IMR-90 (cell line): ENCODE measurements around the gene MOB3B. TPM values are rescaled to one million over a fixed set of nuclear protein-coding genes. Genes with fewer than 3 reads are reported as not detected.

ENCODE experiments used
- ATAC-seq: fragments of 200-7000 bp; cut with Tn5 transposase; 2 replicates; pipeline ENCODE4 v1.9.1; 2020; ENCODE audit warnings: low read depth, mild to moderate bottlenecking, moderate library complexity
- BruUV-seq: library from RNA; stranded (reverse); fragments of 400-500 nt; replicated peaks from 2 replicates; lab custom pipeline; 2021; lab: Mats Ljungman, UMichigan
- CTCF ChIA-PET: fragments of 300-600 bp; formaldehyde crosslinking; extraction: SDS; loops from one replicate; lab custom pipeline; 2021; ENCODE audit warnings: antibody characterized with exemption; lab: Yijun Ruan, JAX
- POLR2A ChIA-PET: fragments of 300-600 bp; sonication (Branson Sonifier 250); formaldehyde crosslinking; loops from one replicate; lab custom pipeline; 2022; ENCODE audit warnings: antibody characterized with exemption; ENCODE audit not compliant: unreplicated experiment; lab: Charles Lee
- DNase-seq: peaks from one replicate; pipeline ENCODE4 v3.0.0; 2013
- H2AFZ ChIP-seq: replicated peaks from 2 replicates; pipeline ENCODE3; 2013; ENCODE audit warnings: low read length, mild to moderate bottlenecking; ENCODE audit not compliant: poor library complexity
- H2AK5ac ChIP-seq: 2 replicates; pipeline ENCODE4 v1.6.1; 2013; ENCODE audit warnings: low read depth, low read length, inconsistent platforms
- H2AK9ac ChIP-seq: replicated peaks from 2 replicates; pipeline ENCODE3; 2013; ENCODE audit warnings: mild to moderate bottlenecking, low read depth, low read length, moderate library complexity; ENCODE audit not compliant: poor library complexity
- H2BK120ac ChIP-seq: 2 replicates; pipeline ENCODE4 v1.6.1; 2013; ENCODE audit warnings: low read depth, low read length, inconsistent platforms
- H2BK15ac ChIP-seq: 3 replicates; pipeline ENCODE4 v1.6.1; 2013; ENCODE audit warnings: low read depth, low read length, inconsistent platforms
- H2BK20ac ChIP-seq: 2 replicates; pipeline ENCODE4 v1.6.1; 2013; ENCODE audit warnings: low read depth, mild to moderate bottlenecking, inconsistent platforms, low read length, moderate library complexity
- H2BK5ac ChIP-seq: 2 replicates; pipeline ENCODE4 v1.6.1; 2013; ENCODE audit warnings: mild to moderate bottlenecking, low read depth, low read length, inconsistent platforms; ENCODE audit not compliant: poor library complexity, severe bottlenecking
- H3K14ac ChIP-seq: replicated peaks from 2 replicates; pipeline ENCODE4 v1.6.1; 2013; ENCODE audit warnings: low read depth, low read length, inconsistent platforms
- H3K18ac ChIP-seq: 2 replicates; pipeline ENCODE4 v1.6.1; 2013; ENCODE audit warnings: low read depth, low read length, control low read depth
- H3K23ac ChIP-seq: 2 replicates; pipeline ENCODE4 v1.6.1; 2013; ENCODE audit warnings: low read depth, low read length, inconsistent platforms
- H3K27ac ChIP-seq: 2 replicates; pipeline ENCODE4 v1.5.1; 2013; ENCODE audit warnings: mild to moderate bottlenecking, control low read depth, low read length; ENCODE audit not compliant: insufficient read depth
- H3K27me3 ChIP-seq: 2 replicates; pipeline ENCODE4 v1.6.1; 2013; ENCODE audit warnings: low read length; ENCODE audit not compliant: control insufficient read depth, insufficient read depth
- H3K36me3 ChIP-seq: 2 replicates; pipeline ENCODE4 v1.6.1; 2013; ENCODE audit warnings: low read length, mixed read lengths; ENCODE audit not compliant: control insufficient read depth, insufficient read depth
- H3K4ac ChIP-seq: 2 replicates; pipeline ENCODE4 v1.6.1; 2013; ENCODE audit warnings: low read depth, low read length, inconsistent platforms
- H3K4me1 ChIP-seq: 2 replicates; pipeline ENCODE4 v1.6.1; 2013; ENCODE audit warnings: low read length, mixed read lengths; ENCODE audit not compliant: control insufficient read depth, insufficient read depth
- H3K4me2 ChIP-seq: 2 replicates; pipeline ENCODE4 v1.6.1; 2013; ENCODE audit warnings: low read depth, mild to moderate bottlenecking, control low read depth, low read length, moderate library complexity
- H3K4me3 ChIP-seq: 2 replicates; pipeline ENCODE4 v1.5.1; 2013; ENCODE audit warnings: low read depth, mild to moderate bottlenecking, control low read depth, low read length, moderate library complexity; ENCODE audit not compliant: insufficient read depth
- H3K56ac ChIP-seq: 2 replicates; pipeline ENCODE4 v1.6.1; 2013; ENCODE audit warnings: low read length, inconsistent platforms; ENCODE audit not compliant: insufficient read depth; ENCODE audit errors: extremely low read depth
- H3K79me1 ChIP-seq, 2 experiments: 2 replicates each; pipeline ENCODE4 v1.6.1; 2013; ENCODE audit warnings: low read length in 2 of 2, inconsistent platforms in 1 of 2, low read depth in 1 of 2
- H3K9ac ChIP-seq: 2 replicates; pipeline ENCODE4 v1.6.1; 2013; ENCODE audit warnings: low read depth, low read length, control low read depth
- H3K9me1 ChIP-seq: 2 replicates; pipeline ENCODE4 v1.6.1; 2013; ENCODE audit warnings: low read length, inconsistent platforms; ENCODE audit not compliant: insufficient read depth
- H3K9me3 ChIP-seq: 2 replicates; pipeline ENCODE4 v1.6.1; 2013; ENCODE audit warnings: low read length; ENCODE audit not compliant: control insufficient read depth, insufficient read depth
- H4K20me1 ChIP-seq: 2 replicates; pipeline ENCODE4 v1.6.1; 2013; ENCODE audit warnings: low read length, inconsistent platforms; ENCODE audit not compliant: insufficient read depth
- H4K5ac ChIP-seq: 2 replicates; pipeline ENCODE4 v1.6.1; 2013; ENCODE audit warnings: mild to moderate bottlenecking, low read depth, low read length, control low read depth
- H4K8ac ChIP-seq, 2 experiments: 2 replicates each; pipeline ENCODE4 v1.6.1; 2013; ENCODE audit warnings: low read depth in 2 of 2, low read length in 2 of 2, control low read depth in 1 of 2, inconsistent platforms in 1 of 2
- H4K91ac ChIP-seq: 2 replicates; pipeline ENCODE4 v1.6.1; 2013; ENCODE audit warnings: low read depth, low read length, inconsistent platforms; ENCODE audit not compliant: insufficient read depth
- BHLHE40 ChIP-seq: fragments of 150-350 bp; IDR thresholded peaks from 2 replicates; pipeline ENCODE4 v1.6.1; 2016; ENCODE audit warnings: mild to moderate bottlenecking, low read depth, low read length
- CEBPB ChIP-seq: IDR thresholded peaks from 2 replicates; pipeline ENCODE4 v1.6.1; 2012; ENCODE audit warnings: low read depth, low read length, improper control_type of control experiment
- CHD1 ChIP-seq: IDR thresholded peaks from 2 replicates; pipeline ENCODE4 v1.6.1; 2012; ENCODE audit warnings: low read depth, low read length, improper control_type of control experiment
- FOS ChIP-seq: fragments of 150-350 bp; IDR thresholded peaks from 2 replicates; pipeline ENCODE4 v1.6.1; 2016; ENCODE audit warnings: low read depth, low read length
- MAFK ChIP-seq: IDR thresholded peaks from 2 replicates; pipeline ENCODE4 v1.6.1; 2012; ENCODE audit warnings: low read depth, low read length, improper control_type of control experiment
- MAZ ChIP-seq: IDR thresholded peaks from 2 replicates; pipeline ENCODE4 v1.6.1; 2012; ENCODE audit warnings: low read depth, mild to moderate bottlenecking, low read length, improper control_type of control experiment, moderate library complexity, borderline replicate concordance
- MXI1 ChIP-seq: IDR thresholded peaks from 2 replicates; pipeline ENCODE4 v1.6.1; 2012; ENCODE audit warnings: low read depth, mild to moderate bottlenecking, low read length, moderate library complexity, borderline replicate concordance
- NFE2L2 ChIP-seq: fragments of 150-350 bp; IDR thresholded peaks from 2 replicates; pipeline ENCODE4 v1.6.1; 2016; ENCODE audit warnings: low read depth, mild to moderate bottlenecking, low read length
- POLR2A ChIP-seq: IDR thresholded peaks from 2 replicates; pipeline ENCODE4 v1.6.1; 2012; ENCODE audit warnings: mild to moderate bottlenecking, low read depth, low read length
- RAD21 ChIP-seq: IDR thresholded peaks from 2 replicates; pipeline ENCODE4 v1.6.1; 2012; ENCODE audit warnings: low read length, improper control_type of control experiment
- RCOR1 ChIP-seq: IDR thresholded peaks from 2 replicates; pipeline ENCODE4 v1.6.1; 2012; ENCODE audit warnings: mild to moderate bottlenecking, low read length, improper control_type of control experiment; ENCODE audit not compliant: insufficient replicate concordance
- RFX5 ChIP-seq: IDR thresholded peaks from 2 replicates; pipeline ENCODE4 v1.8.0; 2012; ENCODE audit warnings: low read depth, mild to moderate bottlenecking, low read length, moderate library complexity
- SMC3 ChIP-seq: fragments of 150-350 bp; IDR thresholded peaks from 2 replicates; pipeline ENCODE4 v1.6.1; 2016; ENCODE audit warnings: low read depth, mild to moderate bottlenecking, antibody characterized with exemption, low read length, moderate library complexity
- dilution Hi-C: fragments of 300-500 bp; cut with HindIII; formaldehyde crosslinking; loops from one replicate; pipeline ENCODE4 v1.14.3; 2018; ENCODE audit warnings: low sequenced_read_pairs; ENCODE audit not compliant: unreplicated experiment
- in situ Hi-C: fragments of 300-500 bp; cut with MboI; formaldehyde crosslinking; loops from 3 replicates; pipeline ENCODE4 v1.14.3; 2019; ENCODE audit warnings: low sequenced_read_pairs, inconsistent platforms, mixed read lengths
- intact Hi-C: fragments of 100-400 bp; cut with micrococcal nuclease; formaldehyde crosslinking; loops from 2 replicates; pipeline ENCODE4 v1.10.0; 2022
- polyA plus RNA-seq, 3 experiments: library from polyadenylated mRNA; depleted of rRNA; stranded (reverse); fragments of >200 nt; gene quantifications; 2 replicates each; pipeline ENCODE4 v1.2.3, GENCODE V29; 2012; ENCODE audit warnings: low replicate concordance in 1 of 3
- total RNA-seq: library from RNA; depleted of rRNA; stranded (reverse); fragments of >200 nt; gene quantifications from 2 replicates; pipeline ENCODE4 v1.2.3, GENCODE V29; 2012
- TF ChIP-seq, protein P1 (sequence below): conservative IDR thresholded peaks from 2 replicates; pipeline ENCODE4 v1.5.1; 2012; ENCODE audit warnings: mild to moderate bottlenecking, low read depth, low read length, improper control_type of control experiment
- TF ChIP-seq, protein P2 (sequence below): fragments of 150-350 bp; IDR thresholded peaks from 2 replicates; pipeline ENCODE4 v1.6.1; 2016; ENCODE audit warnings: low read depth, mild to moderate bottlenecking, low read length, moderate library complexity, borderline replicate concordance
- TF ChIP-seq, protein P3 (sequence below): fragments of 150-350 bp; IDR thresholded peaks from 2 replicates; pipeline ENCODE4 v1.6.1; 2017; ENCODE audit warnings: mild to moderate bottlenecking, antibody characterized with exemption, low read length, low read depth

Gene MOB3B
- total and polyA plus RNA-seq, 2 of the 4 experiments (the other 2 are of a cell fraction): under 0.01 to 0.02 TPM

DNA sequence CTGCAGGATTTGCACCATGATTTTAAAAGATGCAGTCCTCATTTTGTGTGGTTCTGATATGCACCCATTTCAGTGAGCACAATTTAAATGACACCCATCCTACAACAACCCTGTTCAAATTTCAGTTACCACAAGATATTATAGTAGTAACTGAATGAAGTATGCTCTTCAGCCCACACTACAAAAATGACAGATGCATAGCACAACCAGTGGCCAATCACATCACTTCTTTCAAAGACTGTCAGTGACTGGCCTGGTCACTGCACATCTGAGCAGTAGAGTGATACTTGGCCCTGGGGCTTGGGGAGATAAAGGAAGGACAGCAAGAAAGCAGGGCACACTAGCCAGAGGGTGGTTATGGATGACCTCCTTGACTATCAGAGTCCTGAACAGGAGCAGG is 25.4 kb downstream of the MOB3B start:
- Histone ChIP-seq H3K18ac (no peak overlapping the region), H3K4ac (no peak overlapping the region), H2BK20ac (no peak overlapping the region), H3K9me3 (no peaks in the 10 kb centered on the region), H3K79me1 (no peaks in the 10 kb centered on the region), H2BK5ac (no peak overlapping the region), H2AK9ac (no peak overlapping the region), H3K4me3 (no peak overlapping the region), H4K5ac (no peak overlapping the region), H3K23ac (no peak overlapping the region), H2AK5ac (no peak overlapping the region), H3K9ac (no peak overlapping the region), H3K27me3 (peaks cover 2% of the 10 kb centered on the region; the same call in 1 of the 2 replicates), H3K56ac (no peak overlapping the region), H3K4me1 (no peaks in the 10 kb centered on the region), H3K9me1 (no peaks in the 10 kb centered on the region), H2BK15ac (no peak overlapping the region), H3K27ac (no peak overlapping the region), H4K8ac (no peak overlapping the region), H3K14ac (no peak overlapping the region), H2BK120ac (no peak overlapping the region), H2AFZ (no peak overlapping the region), H3K36me3 (no peaks in the 10 kb centered on the region), H3K4me2 (no peak overlapping the region), H4K91ac (no peak overlapping the region), H4K20me1 (no peaks in the 10 kb centered on the region)
- TF ChIP-seq CHD1 (no peak), NFE2L2 (no peak), POLR2A (no peak), CEBPB (no peak), RAD21 (no peak), MAZ (no peak), MXI1 (no peak), RCOR1 (no peak), BHLHE40 (no peak), FOS (no peak), RFX5 (no peak), MAFK (no peak), SMC3 (no peak)
- TF ChIP-seq, protein P1, sequence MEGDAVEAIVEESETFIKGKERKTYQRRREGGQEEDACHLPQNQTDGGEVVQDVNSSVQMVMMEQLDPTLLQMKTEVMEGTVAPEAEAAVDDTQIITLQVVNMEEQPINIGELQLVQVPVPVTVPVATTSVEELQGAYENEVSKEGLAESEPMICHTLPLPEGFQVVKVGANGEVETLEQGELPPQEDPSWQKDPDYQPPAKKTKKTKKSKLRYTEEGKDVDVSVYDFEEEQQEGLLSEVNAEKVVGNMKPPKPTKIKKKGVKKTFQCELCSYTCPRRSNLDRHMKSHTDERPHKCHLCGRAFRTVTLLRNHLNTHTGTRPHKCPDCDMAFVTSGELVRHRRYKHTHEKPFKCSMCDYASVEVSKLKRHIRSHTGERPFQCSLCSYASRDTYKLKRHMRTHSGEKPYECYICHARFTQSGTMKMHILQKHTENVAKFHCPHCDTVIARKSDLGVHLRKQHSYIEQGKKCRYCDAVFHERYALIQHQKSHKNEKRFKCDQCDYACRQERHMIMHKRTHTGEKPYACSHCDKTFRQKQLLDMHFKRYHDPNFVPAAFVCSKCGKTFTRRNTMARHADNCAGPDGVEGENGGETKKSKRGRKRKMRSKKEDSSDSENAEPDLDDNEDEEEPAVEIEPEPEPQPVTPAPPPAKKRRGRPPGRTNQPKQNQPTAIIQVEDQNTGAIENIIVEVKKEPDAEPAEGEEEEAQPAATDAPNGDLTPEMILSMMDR: no peak
- TF ChIP-seq, protein P2, sequence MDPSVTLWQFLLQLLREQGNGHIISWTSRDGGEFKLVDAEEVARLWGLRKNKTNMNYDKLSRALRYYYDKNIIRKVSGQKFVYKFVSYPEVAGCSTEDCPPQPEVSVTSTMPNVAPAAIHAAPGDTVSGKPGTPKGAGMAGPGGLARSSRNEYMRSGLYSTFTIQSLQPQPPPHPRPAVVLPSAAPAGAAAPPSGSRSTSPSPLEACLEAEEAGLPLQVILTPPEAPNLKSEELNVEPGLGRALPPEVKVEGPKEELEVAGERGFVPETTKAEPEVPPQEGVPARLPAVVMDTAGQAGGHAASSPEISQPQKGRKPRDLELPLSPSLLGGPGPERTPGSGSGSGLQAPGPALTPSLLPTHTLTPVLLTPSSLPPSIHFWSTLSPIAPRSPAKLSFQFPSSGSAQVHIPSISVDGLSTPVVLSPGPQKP: no peak
- TF ChIP-seq, protein P3, sequence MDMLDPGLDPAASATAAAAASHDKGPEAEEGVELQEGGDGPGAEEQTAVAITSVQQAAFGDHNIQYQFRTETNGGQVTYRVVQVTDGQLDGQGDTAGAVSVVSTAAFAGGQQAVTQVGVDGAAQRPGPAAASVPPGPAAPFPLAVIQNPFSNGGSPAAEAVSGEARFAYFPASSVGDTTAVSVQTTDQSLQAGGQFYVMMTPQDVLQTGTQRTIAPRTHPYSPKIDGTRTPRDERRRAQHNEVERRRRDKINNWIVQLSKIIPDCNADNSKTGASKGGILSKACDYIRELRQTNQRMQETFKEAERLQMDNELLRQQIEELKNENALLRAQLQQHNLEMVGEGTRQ: no peak
- DNase-seq (no peak), ATAC-seq (no peak)
- POLR2A ChIA-PET: no interaction called here
- in situ Hi-C loops (no loop called here), intact Hi-C loops (no loop called here), dilution Hi-C loops (no loop called here)
- CTCF ChIA-PET: no interaction called here
- no TSS peak for BruUV-seq
